Measurements from ENCODE around the gene CLIP2. TPM values are rescaled to one million over a fixed set of nuclear protein-coding genes. Genes with fewer than 3 reads are reported as not detected.

The CLIP2 gene
- total RNA-seq, 1 experiment from 2014 or later, result 28.9 TPM

DNA sequence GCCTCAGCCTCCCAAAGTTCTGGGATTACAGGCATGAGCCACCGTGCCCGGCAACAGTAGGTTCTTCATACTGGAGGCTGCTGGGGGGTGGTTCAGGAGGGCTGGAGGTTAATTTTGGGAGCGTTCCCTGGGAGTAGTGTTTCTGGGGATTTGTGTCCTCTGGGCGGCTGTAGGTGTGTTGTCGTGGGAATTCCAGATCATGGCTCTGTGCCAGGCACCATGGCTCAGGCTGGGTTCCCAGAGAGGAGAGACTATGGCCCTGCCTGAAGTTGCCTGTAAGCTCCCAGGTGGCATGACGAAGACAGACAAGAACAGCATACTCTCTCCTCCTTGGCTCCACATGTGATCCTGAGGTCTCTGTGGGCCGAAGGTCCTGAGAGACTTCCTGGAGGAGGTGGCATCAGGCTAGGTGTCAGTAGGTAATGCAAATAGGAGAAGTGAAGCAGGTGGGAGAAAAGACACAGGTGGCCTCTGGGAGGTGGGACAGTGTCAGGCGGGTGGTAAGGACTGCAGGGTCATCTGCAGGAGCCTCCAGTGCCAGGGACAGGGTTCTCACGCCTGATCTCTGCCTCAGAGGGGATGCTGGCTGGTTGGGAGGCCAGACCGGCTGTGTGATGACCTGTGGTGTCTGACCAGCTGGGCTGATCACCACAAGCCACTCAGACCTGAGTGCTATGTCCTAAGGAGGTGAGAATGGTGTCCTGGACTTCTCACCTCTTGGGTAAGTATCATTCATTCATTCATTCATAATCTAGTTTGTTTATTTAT lies 18.7 kb downstream of the CLIP2 start:
- Histone ChIP-seq H3K9me3 (ENCODE audit: low read depth, low read length, poor library complexity, severe bottlenecking) (no peaks in the 10 kb centered on the region), H3K36me3 (ENCODE audit: insufficient read depth, low read length, poor library complexity, severe bottlenecking) (no peaks in the 10 kb centered on the region), H3K27ac (ENCODE audit: low read depth, low read length, poor library complexity, severe bottlenecking) (no peak overlapping the region), H3K4me1 (ENCODE audit: insufficient read depth, low read length, poor library complexity, severe bottlenecking) (peaks cover 8% of the 10 kb centered on the region), H3K4me3 (ENCODE audit: low read depth, low read length, poor library complexity, severe bottlenecking) (no peak overlapping the region), H3K27me3 (replicated peaks; ENCODE audit: insufficient read depth, low read depth, low read length, poor library complexity) (no peaks in the 10 kb centered on the region)
- ChIA-PET POLR2A (ENCODE audit: low non-redundant PET) (no interaction called here), CTCF (no interaction called here)
- BruUV-seq (replicated peaks), result no TSS peak
- intact Hi-C loops (cut with micrococcal nuclease; ENCODE audit: unreplicated experiment), result no loop called here
- TF ChIP-seq CTCF (conservative IDR thresholded peaks at IDR 0.05; ENCODE audit: low read depth, low read length) (no peak), EZH2 (IDR thresholded peaks at IDR 0.05; ENCODE audit: borderline replicate concordance, low read depth, low read length, poor library complexity, severe bottlenecking) (no peak)
- DNase-seq (ENCODE audit: low spot score), result no peak

DNA sequence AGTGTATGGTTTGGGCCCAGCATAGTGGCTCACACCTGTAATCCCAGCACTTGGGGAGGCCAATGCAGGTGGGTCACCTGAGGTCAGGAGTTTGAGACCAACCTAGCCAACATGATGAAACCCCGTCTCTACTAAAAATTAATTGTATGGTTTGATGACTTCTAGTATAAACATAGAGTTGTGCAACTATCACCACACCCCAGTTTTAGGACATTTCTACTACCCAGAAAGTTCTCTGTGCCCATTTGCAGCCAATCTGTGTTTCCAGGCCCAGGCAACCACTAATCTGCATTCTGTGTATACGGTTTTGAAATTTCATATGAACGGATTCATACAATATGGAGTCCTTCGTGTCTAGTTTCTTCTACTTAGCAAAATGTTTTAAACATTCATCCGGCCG lies 20.0 kb downstream of the CLIP2 start:
- Histone ChIP-seq H3K4me1 (ENCODE audit: insufficient read depth, low read length, poor library complexity, severe bottlenecking) (peaks cover 8% of the 10 kb centered on the region), H3K36me3 (ENCODE audit: insufficient read depth, low read length, poor library complexity, severe bottlenecking) (no peaks in the 10 kb centered on the region), H3K4me3 (ENCODE audit: low read depth, low read length, poor library complexity, severe bottlenecking) (no peak overlapping the region), H3K27me3 (replicated peaks; ENCODE audit: insufficient read depth, low read depth, low read length, poor library complexity) (no peaks in the 10 kb centered on the region), H3K27ac (ENCODE audit: low read depth, low read length, poor library complexity, severe bottlenecking) (no peak overlapping the region), H3K9me3 (ENCODE audit: low read depth, low read length, poor library complexity, severe bottlenecking) (no peaks in the 10 kb centered on the region)
- no TSS peak for BruUV-seq (replicated peaks)
- TF ChIP-seq EZH2 (IDR thresholded peaks at IDR 0.05; ENCODE audit: borderline replicate concordance, low read depth, low read length, poor library complexity, severe bottlenecking), result no peak
- TF ChIP-seq CTCF (conservative IDR thresholded peaks at IDR 0.05; ENCODE audit: low read depth, low read length), result no peak
- intact Hi-C loops (cut with micrococcal nuclease; ENCODE audit: unreplicated experiment), result no loop called here
- POLR2A ChIA-PET (ENCODE audit: low non-redundant PET), result no interaction called here
- CTCF ChIA-PET, result no interaction called here
- no peak for DNase-seq (ENCODE audit: low spot score)

- no peak for DNase-seq (ENCODE audit: low spot score)
- ChIA-PET CTCF (no interaction called here), POLR2A (ENCODE audit: low non-redundant PET) (no interaction called here)
- no peak overlapping the region for H3K4me3 ChIP-seq (ENCODE audit: low read depth, low read length, poor library complexity, severe bottlenecking)
- H3K27ac ChIP-seq (ENCODE audit: low read depth, low read length, poor library complexity, severe bottlenecking), result no peak overlapping the region
- TF ChIP-seq CTCF (conservative IDR thresholded peaks at IDR 0.05; ENCODE audit: low read depth, low read length) (no peak), EZH2 (IDR thresholded peaks at IDR 0.05; ENCODE audit: borderline replicate concordance, low read depth, low read length, poor library complexity, severe bottlenecking) (no peak)
- no peaks in the 10 kb centered on the region for H3K27me3 ChIP-seq (replicated peaks; ENCODE audit: insufficient read depth, low read depth, low read length, poor library complexity)
- no TSS peak for BruUV-seq (replicated peaks)
- H3K9me3 ChIP-seq (ENCODE audit: low read depth, low read length, poor library complexity, severe bottlenecking), result no peaks in the 10 kb centered on the region
- intact Hi-C loops (cut with micrococcal nuclease; ENCODE audit: unreplicated experiment), result no loop called here
- H3K4me1 ChIP-seq (ENCODE audit: insufficient read depth, low read length, poor library complexity, severe bottlenecking), result peaks cover 4% of the 10 kb centered on the region
- no peaks in the 10 kb centered on the region for H3K36me3 ChIP-seq (ENCODE audit: insufficient read depth, low read length, poor library complexity, severe bottlenecking)
Observed at GRCh38 chr7:74311305-74311744, 22.1 kb downstream of the CLIP2 start.

Measured in A673 (cell line).